ENCODE data around the gene TLK1.

DNA sequence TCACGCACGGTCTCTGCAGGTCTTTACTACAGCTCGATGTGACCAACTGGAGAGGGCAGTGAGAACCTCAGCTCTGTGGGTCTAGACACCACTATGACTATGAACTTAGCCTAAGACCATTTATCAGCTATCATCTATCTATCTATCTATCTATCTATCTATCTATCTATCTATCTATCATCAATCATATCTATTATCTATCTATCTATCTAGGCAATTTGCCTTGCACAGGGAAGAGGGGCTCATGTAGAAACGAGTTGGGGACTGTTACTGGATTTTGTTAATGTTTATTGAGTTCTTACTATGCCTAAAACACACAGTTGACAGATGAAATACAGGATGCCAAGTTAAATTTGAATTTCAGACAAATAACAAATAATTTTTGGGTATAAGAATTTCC, 41.1 kb upstream of the TLK1 start:
- no peak for TF ChIP-seq GABPA (IDR thresholded peaks at IDR 0.05; ENCODE audit: low read depth)
- TF ChIP-seq, protein P1, sequence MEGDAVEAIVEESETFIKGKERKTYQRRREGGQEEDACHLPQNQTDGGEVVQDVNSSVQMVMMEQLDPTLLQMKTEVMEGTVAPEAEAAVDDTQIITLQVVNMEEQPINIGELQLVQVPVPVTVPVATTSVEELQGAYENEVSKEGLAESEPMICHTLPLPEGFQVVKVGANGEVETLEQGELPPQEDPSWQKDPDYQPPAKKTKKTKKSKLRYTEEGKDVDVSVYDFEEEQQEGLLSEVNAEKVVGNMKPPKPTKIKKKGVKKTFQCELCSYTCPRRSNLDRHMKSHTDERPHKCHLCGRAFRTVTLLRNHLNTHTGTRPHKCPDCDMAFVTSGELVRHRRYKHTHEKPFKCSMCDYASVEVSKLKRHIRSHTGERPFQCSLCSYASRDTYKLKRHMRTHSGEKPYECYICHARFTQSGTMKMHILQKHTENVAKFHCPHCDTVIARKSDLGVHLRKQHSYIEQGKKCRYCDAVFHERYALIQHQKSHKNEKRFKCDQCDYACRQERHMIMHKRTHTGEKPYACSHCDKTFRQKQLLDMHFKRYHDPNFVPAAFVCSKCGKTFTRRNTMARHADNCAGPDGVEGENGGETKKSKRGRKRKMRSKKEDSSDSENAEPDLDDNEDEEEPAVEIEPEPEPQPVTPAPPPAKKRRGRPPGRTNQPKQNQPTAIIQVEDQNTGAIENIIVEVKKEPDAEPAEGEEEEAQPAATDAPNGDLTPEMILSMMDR (IDR thresholded peaks at IDR 0.05; ENCODE audit: insufficient read depth, low read length) = no peak

Data from HL-60 (cell line).